AG10803 (cell line): ENCODE data around the gene POFUT1.

ENCODE experiments used
- DNase-seq: peaks from one replicate; pipeline ENCODE4 v3.0.0; 2010; ENCODE audit warnings: low read depth
- H3K4me3 ChIP-seq: 2 replicates; pipeline ENCODE4 v1.5.1; 2011; ENCODE audit warnings: mild to moderate bottlenecking, low read length, control low read depth
- CTCF ChIP-seq: conservative IDR thresholded peaks from 2 replicates; pipeline ENCODE4 v1.5.1; 2011; ENCODE audit warnings: mild to moderate bottlenecking, low read length, control low read depth, inconsistent platforms

POFUT1 gene

DNA sequence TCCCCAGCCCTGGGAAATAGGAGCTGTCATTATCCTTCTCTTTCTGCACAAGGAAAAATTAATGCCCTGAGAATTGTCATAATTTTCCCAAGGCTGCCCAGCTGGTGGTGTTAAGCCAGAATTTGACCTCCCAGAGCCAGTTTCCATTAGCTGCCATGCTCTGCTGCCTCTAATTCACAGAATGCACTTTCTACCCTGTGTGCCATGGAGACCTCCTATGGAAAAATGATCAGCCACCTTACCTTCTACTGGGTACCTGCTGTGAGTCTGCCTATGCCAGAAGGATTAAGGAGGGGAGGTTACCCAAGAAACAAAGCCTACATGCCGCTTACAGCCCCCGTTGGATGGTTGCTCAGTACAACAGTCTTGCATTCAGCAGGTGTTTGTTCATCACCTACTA lies 29.1 kb downstream of the POFUT1 start:
- no peak overlapping the region for H3K4me3 ChIP-seq
- DNase-seq = no peak
- no peak for TF ChIP-seq CTCF

DNA sequence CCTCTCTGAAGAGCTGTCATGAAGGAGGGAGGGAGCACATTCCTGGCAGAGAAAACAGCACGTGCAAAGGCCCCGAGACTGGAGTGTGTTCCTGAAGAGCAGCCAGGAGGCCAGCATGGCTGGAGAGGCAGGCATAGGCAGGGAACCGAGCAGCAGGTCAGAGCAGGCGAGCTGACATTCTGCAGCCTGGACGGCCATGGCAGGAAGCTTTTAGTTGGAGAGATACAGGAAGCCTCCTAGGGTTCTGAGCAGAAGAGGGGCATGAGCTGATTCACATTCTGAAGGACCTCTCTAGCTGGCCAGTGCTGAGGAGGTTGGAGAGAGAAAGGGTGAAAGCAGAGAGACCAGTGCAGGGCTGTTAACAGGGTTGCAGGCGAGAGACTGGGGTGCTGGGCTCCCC lies 29.7 kb downstream of the POFUT1 start:
- DNase-seq = no peak
- no peak for TF ChIP-seq CTCF
- H3K4me3 ChIP-seq = no peak overlapping the region

GRCh38 chr20:32238483-32239425 lies 31.1 kb downstream of the POFUT1 start:
- no peak overlapping the region for H3K4me3 ChIP-seq
- DNase-seq = no peak
- no peak for TF ChIP-seq CTCF

- no peak for DNase-seq
- no peak overlapping the region for H3K4me3 ChIP-seq
- no peak for TF ChIP-seq CTCF
Observed at GRCh38 chr20:32240205-32240604, 32.5 kb downstream of the POFUT1 start.

DNA sequence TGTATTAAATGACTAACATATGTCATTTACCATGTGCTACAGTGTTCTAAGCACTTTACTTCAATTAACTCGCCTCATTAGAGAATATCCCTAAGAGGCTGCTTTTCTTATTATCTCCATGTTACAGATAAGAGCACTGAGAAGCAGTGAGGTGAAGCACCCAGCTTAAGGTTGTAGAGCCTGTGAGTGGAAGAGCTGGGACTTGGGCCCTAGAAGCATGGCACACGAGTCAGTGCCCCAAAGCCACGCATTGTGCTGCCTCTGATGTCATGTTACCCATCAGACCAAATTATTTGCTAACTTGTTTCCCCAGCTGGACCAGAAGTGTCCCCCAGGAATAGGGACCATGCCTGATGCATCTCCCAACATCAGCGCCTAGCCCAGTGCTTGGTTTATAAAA lies 34.1 kb downstream of the POFUT1 start:
- TF ChIP-seq CTCF = no peak
- no peak for DNase-seq
- no peak overlapping the region for H3K4me3 ChIP-seq

GRCh38 chr20:32244150-32244823 lies 36.6 kb downstream of the POFUT1 start:
- DNase-seq = no peak

More at GRCh38 chr20:32244150-32244823, 36.6 kb downstream of the POFUT1 start:
- no peak for TF ChIP-seq CTCF
- H3K4me3 ChIP-seq = no peak overlapping the region
